HCT116 (cell line): Measurements from ENCODE around the gene OR6S1. TPM values are rescaled to one million over a fixed set of nuclear protein-coding genes. Genes with fewer than 3 reads are reported as not detected.

ENCODE experiments used
- ATAC-seq: fragments of 200-7000 bp; cut with Tn5 transposase; 2 replicates; pipeline ENCODE4 v1.9.1; 2020; ENCODE audit warnings: mild to moderate bottlenecking, moderate library complexity
- BruUV-seq: library from RNA; stranded (reverse); fragments of 400-500 nt; replicated peaks from 2 replicates; lab custom pipeline; 2021; lab: Mats Ljungman, UMichigan
- CTCF ChIA-PET: fragments of 300-600 bp; sonication (Branson Sonifier 250); formaldehyde crosslinking; loops from one replicate; lab custom pipeline; 2021; ENCODE audit warnings: antibody characterized with exemption; lab: Charles Lee
- POLR2A ChIA-PET: fragments of 300-600, 350-600 bp; sonication (Branson Sonifier 250); formaldehyde crosslinking; loops from one replicate; lab custom pipeline; 2021; ENCODE audit warnings: antibody characterized with exemption; lab: Charles Lee
- RAD21 ChIA-PET, 2 experiments: fragments of 300-600 bp; sonication (Branson Sonifier 250); formaldehyde crosslinking; loops; one replicate each; lab custom pipeline; 2023; ENCODE audit warnings: low total read pairs in 2 of 2; ENCODE audit not compliant: uncharacterized antibody in 2 of 2, unreplicated experiment in 2 of 2, low non-redundant PET in 1 of 2; lab: Charles Lee
- DNase-seq: peaks from one replicate; pipeline ENCODE4 v3.0.0-alpha.2; 2010; ENCODE audit warnings: low read depth, low spot score
- H2AFZ ChIP-seq: fragments of 200-600 bp; shearing (Covaris generic), sonication (generic); 2 replicates; pipeline ENCODE4 v1.6.1; 2017; ENCODE audit warnings: low read depth, mixed run types, mixed read lengths, antibody characterized with exemption, low read length; ENCODE audit not compliant: poor library complexity, severe bottlenecking
- H3K27ac ChIP-seq: 2 replicates; pipeline ENCODE4 v1.5.1; 2012; ENCODE audit warnings: low read depth, low read length
- H3K27me3 ChIP-seq: fragments of 200-600 bp; sonication (generic); 2 replicates; pipeline ENCODE4 v1.6.1; 2016; ENCODE audit warnings: mixed run types, low read length, mixed read lengths; ENCODE audit not compliant: insufficient read depth
- H3K36me3 ChIP-seq, 2 experiments: fragments of 200-500 bp in 1 of 2; fragments of 200-600 bp in 1 of 2; sonication (Bioruptor generic) in 1 of 2; sonication (generic) in 1 of 2; 2 replicates each; pipeline versions ENCODE4 v1.5.1 to v1.6.1; 2014 to 2016; ENCODE audit warnings: low read length in 2 of 2, inconsistent platforms in 1 of 2, mixed read lengths in 1 of 2, mixed run types in 1 of 2; ENCODE audit not compliant: insufficient read depth in 2 of 2, control insufficient read depth in 1 of 2
- H3K4me1 ChIP-seq, 2 experiments: fragments of 200-600 bp in 1 of 2; sonication (generic) in 1 of 2; 2 replicates each; pipeline versions ENCODE4 v1.5.1 to v1.6.1; 2012 to 2017; ENCODE audit warnings: low read length in 2 of 2, inconsistent platforms in 1 of 2, mild to moderate bottlenecking in 1 of 2, mixed read lengths in 1 of 2, mixed run types in 1 of 2, moderate library complexity in 1 of 2; ENCODE audit not compliant: insufficient read depth in 2 of 2, control insufficient read depth in 1 of 2
- H3K4me2 ChIP-seq: fragments of 200-600 bp; sonication (generic); 2 replicates; pipeline ENCODE4 v1.6.1; 2017; ENCODE audit warnings: mixed run types, low read length, mixed read lengths
- H3K4me3 ChIP-seq, 2 experiments: fragments of 200-600 bp in 1 of 2; sonication (generic) in 1 of 2; replicated peaks in 1 of 2; 2 replicates each; pipeline ENCODE4 v1.5.1; 2011 to 2016; ENCODE audit warnings: low read length in 2 of 2, control low read depth in 1 of 2, low read depth in 1 of 2, mild to moderate bottlenecking in 1 of 2, mixed read lengths in 1 of 2, mixed run types in 1 of 2
- H3K79me2 ChIP-seq: fragments of 200-600 bp; sonication (generic); 2 replicates; pipeline ENCODE4 v1.6.1; 2017; ENCODE audit warnings: mild to moderate bottlenecking, mixed run types, low read length, moderate library complexity, mixed read lengths; ENCODE audit not compliant: insufficient read depth
- H3K9ac ChIP-seq: fragments of 200-600 bp; sonication (generic); 2 replicates; pipeline ENCODE4 v1.6.1; 2016; ENCODE audit warnings: low read length, mixed read lengths
- H3K9me2 ChIP-seq: fragments of 200-600 bp; sonication (generic), shearing (Covaris generic); 2 replicates; pipeline ENCODE4 v1.6.1; 2017; ENCODE audit warnings: mixed run types, mild to moderate bottlenecking, moderate library complexity; ENCODE audit not compliant: insufficient read depth
- H3K9me3 ChIP-seq, 2 experiments: fragments of 200-500 bp in 1 of 2; fragments of 200-600 bp in 1 of 2; sonication (Bioruptor generic) in 1 of 2; sonication (generic) in 1 of 2; 2 replicates each; pipeline ENCODE4 v1.6.1; 2014 to 2017; ENCODE audit warnings: low read length in 2 of 2, mixed read lengths in 2 of 2, inconsistent platforms in 1 of 2, low read depth in 1 of 2, mild to moderate bottlenecking in 1 of 2, mixed run types in 1 of 2, moderate library complexity in 1 of 2; ENCODE audit not compliant: control insufficient read depth in 1 of 2, insufficient read depth in 1 of 2
- H4K20me1 ChIP-seq: fragments of 200-600 bp; sonication (generic), shearing (Covaris generic); 2 replicates; pipeline ENCODE4 v1.6.1; 2017; ENCODE audit warnings: mixed run types, mild to moderate bottlenecking, moderate library complexity; ENCODE audit not compliant: insufficient read depth
- ATF3 ChIP-seq: IDR thresholded peaks from 2 replicates; pipeline ENCODE4 v1.6.1; 2012
- CEBPB ChIP-seq: IDR thresholded peaks from 2 replicates; pipeline ENCODE4 v1.6.1; 2012; ENCODE audit warnings: low read depth
- ELF1 ChIP-seq: IDR thresholded peaks from 2 replicates; pipeline ENCODE4 v1.6.1; 2012; ENCODE audit warnings: low read depth, borderline replicate concordance
- EZH2 ChIP-seq: fragments of 200-600 bp; sonication (generic); IDR thresholded peaks from 2 replicates; pipeline ENCODE4 v1.6.1; 2017; ENCODE audit warnings: antibody characterized with exemption, mixed run types
- POLR2A ChIP-seq: IDR thresholded peaks from 2 replicates; pipeline ENCODE4 v1.7.0; 2011; ENCODE audit warnings: borderline replicate concordance; ENCODE audit not compliant: insufficient read depth, insufficient read length; ENCODE audit errors: extremely low read depth
- POLR2AphosphoS5 ChIP-seq: IDR thresholded peaks from 2 replicates; pipeline ENCODE4 v1.6.1; 2011; ENCODE audit warnings: mild to moderate bottlenecking, low read depth, low read length, moderate library complexity
- RAD21 ChIP-seq: IDR thresholded peaks from 2 replicates; pipeline ENCODE4 v1.6.1; 2012; ENCODE audit warnings: low read depth, mild to moderate bottlenecking
- SIN3A ChIP-seq: IDR thresholded peaks from 2 replicates; pipeline ENCODE4 v1.6.1; 2012; ENCODE audit warnings: low read depth
- SRF ChIP-seq: IDR thresholded peaks from 2 replicates; pipeline ENCODE4 v1.6.1; 2012; ENCODE audit warnings: low read depth
- YY1 ChIP-seq: IDR thresholded peaks from 2 replicates; pipeline ENCODE4 v1.6.1; 2011; ENCODE audit warnings: low read length, low read depth, moderate library complexity, mild to moderate bottlenecking; ENCODE audit not compliant: insufficient replicate concordance; ENCODE audit errors: extremely low read depth
- ZBTB33 ChIP-seq: IDR thresholded peaks from 2 replicates; pipeline ENCODE4 v1.6.1; 2011; ENCODE audit warnings: mild to moderate bottlenecking, low read length, moderate library complexity; ENCODE audit not compliant: insufficient replicate concordance; ENCODE audit errors: extremely low read depth
- ZFX ChIP-seq: fragments of 450-650 bp; IDR thresholded peaks from 2 replicates; pipeline ENCODE4 v1.6.1; 2017
- ZNF274 ChIP-seq: fragments of 200-500 bp; sonication (Bioruptor generic); IDR thresholded peaks from 2 replicates; pipeline ENCODE4 v1.6.1; 2014; ENCODE audit warnings: mild to moderate bottlenecking, low read depth, low read length, inconsistent platforms
- intact Hi-C: fragments of 100-400 bp; cut with micrococcal nuclease; formaldehyde crosslinking; loops from 2 replicates; pipeline ENCODE4 v1.10.0; 2022
- total RNA-seq: library from RNA; stranded (reverse); gene quantifications from one replicate; pipeline ENCODE4 v1.2.1, GENCODE V29; 2021; ENCODE audit not compliant: unreplicated experiment
- TF ChIP-seq, protein P1 (sequence below), 3 experiments: fragments of 200-600 bp in 1 of 3; sonication (generic) in 1 of 3; IDR thresholded peaks in 2 of 3; conservative IDR thresholded peaks in 1 of 3; 2 replicates each; pipeline ENCODE4 v1.5.1; 2012 to 2017; ENCODE audit warnings: low read depth in 2 of 3, low read length in 2 of 3, antibody characterized with exemption in 1 of 3, borderline replicate concordance in 1 of 3, control low read depth in 1 of 3, mild to moderate bottlenecking in 1 of 3, mixed read lengths in 1 of 3, mixed run types in 1 of 3, moderate library complexity in 1 of 3; ENCODE audit not compliant: insufficient read depth in 1 of 3
- TF ChIP-seq, protein P2 (sequence below): IDR thresholded peaks from 2 replicates; pipeline ENCODE4 v1.6.1; 2012

The OR6S1 gene
- total RNA-seq, 1 experiment from 2014 or later: not detected

GRCh38 chr14:20662968-20663732 is 21.7 kb upstream of the OR6S1 start (continued):
- TF ChIP-seq YY1 (peak; percentile 51), ZNF274 (no peak), SIN3A (no peak), ATF3 (peak; percentile 95)

GRCh38 chr14:20661197-20661596 is 19.7 kb upstream of the OR6S1 start:
- Histone ChIP-seq H3K4me1 (peaks cover 20 to 43% of the 10 kb centered on the region in 2 experiments), H3K4me3 (no peak overlapping the region), H3K79me2 (no peaks in the 10 kb centered on the region), H2AFZ (no peak overlapping the region), H3K36me3 (no peaks in the 10 kb centered on the region), H4K20me1 (no peaks in the 10 kb centered on the region), H3K9ac (no peak overlapping the region), H3K27me3 (no peaks in the 10 kb centered on the region), H3K9me3 (no peaks in the 10 kb centered on the region), H3K4me2 (no peak overlapping the region), H3K9me2 (no peaks in the 10 kb centered on the region), H3K27ac (no peak overlapping the region)
- DNase-seq: no peak
- no TSS peak for BruUV-seq
- POLR2A ChIA-PET: no interaction called here
- RAD21 ChIA-PET: no interaction called here
- TF ChIP-seq, protein P1, sequence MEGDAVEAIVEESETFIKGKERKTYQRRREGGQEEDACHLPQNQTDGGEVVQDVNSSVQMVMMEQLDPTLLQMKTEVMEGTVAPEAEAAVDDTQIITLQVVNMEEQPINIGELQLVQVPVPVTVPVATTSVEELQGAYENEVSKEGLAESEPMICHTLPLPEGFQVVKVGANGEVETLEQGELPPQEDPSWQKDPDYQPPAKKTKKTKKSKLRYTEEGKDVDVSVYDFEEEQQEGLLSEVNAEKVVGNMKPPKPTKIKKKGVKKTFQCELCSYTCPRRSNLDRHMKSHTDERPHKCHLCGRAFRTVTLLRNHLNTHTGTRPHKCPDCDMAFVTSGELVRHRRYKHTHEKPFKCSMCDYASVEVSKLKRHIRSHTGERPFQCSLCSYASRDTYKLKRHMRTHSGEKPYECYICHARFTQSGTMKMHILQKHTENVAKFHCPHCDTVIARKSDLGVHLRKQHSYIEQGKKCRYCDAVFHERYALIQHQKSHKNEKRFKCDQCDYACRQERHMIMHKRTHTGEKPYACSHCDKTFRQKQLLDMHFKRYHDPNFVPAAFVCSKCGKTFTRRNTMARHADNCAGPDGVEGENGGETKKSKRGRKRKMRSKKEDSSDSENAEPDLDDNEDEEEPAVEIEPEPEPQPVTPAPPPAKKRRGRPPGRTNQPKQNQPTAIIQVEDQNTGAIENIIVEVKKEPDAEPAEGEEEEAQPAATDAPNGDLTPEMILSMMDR (IDR thresholded peaks at IDR 0.05 in 2 of 3, conservative IDR thresholded peaks at IDR 0.05 in 1 of 3; ENCODE audit: borderline replicate concordance in 1 of 3, insufficient read depth in 1 of 3, low read depth in 2 of 3, low read length in 2 of 3): no peak
- TF ChIP-seq ZFX: no peak
- TF ChIP-seq SIN3A: no peak
- TF ChIP-seq ELF1: no peak
- TF ChIP-seq CEBPB: no peak
- TF ChIP-seq, protein P2, sequence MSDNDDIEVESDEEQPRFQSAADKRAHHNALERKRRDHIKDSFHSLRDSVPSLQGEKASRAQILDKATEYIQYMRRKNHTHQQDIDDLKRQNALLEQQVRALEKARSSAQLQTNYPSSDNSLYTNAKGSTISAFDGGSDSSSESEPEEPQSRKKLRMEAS: no peak
- TF ChIP-seq YY1: no peak
- no peak for TF ChIP-seq EZH2
- TF ChIP-seq ZNF274: no peak
- TF ChIP-seq SRF: no peak
- no peak for TF ChIP-seq ZBTB33
- TF ChIP-seq RAD21: no peak
- TF ChIP-seq POLR2AphosphoS5: no peak
- no peak for TF ChIP-seq POLR2A
- intact Hi-C loops: no loop called here
- CTCF ChIA-PET: no interaction called here
- no peak for ATAC-seq
